ENCODE measurements around the gene JAK2.

The JAK2 gene

GRCh38 chr9:4965174-4965821 is 19.8 kb upstream of the JAK2 start:
- ATAC-seq (no peak), DNase-seq (no peak)
- H3K9me3 Mint-ChIP-seq, result peaks cover 9% of the 10 kb centered on the region
- H3K27me3 Mint-ChIP-seq, result no peaks in the 10 kb centered on the region
- H3K4me3 Mint-ChIP-seq, result peak overlapping the region; percentile 9
- H3K4me1 Mint-ChIP-seq, result peaks cover 33% of the 10 kb centered on the region
- peaks cover 2% of the 10 kb centered on the region for H3K36me3 Mint-ChIP-seq (ENCODE audit: low read depth)
- H3K27ac Mint-ChIP-seq, result no peak overlapping the region

GRCh38 chr9:4967523-4967922 is 17.5 kb upstream of the JAK2 start:
- Mint-ChIP-seq H3K27ac (peak overlapping the region; percentile 28), H3K4me3 (no peak overlapping the region)
- ATAC-seq, result no peak

GRCh38 chr9:4969130-4969529 is 15.9 kb upstream of the JAK2 start:
- Mint-ChIP-seq H3K27ac (no peak overlapping the region), H3K4me1 (peaks cover 23% of the 10 kb centered on the region), H3K27me3 (no peaks in the 10 kb centered on the region), H3K9me3 (peaks cover 5% of the 10 kb centered on the region), H3K36me3 (ENCODE audit: low read depth) (peaks cover under 1% of the 10 kb centered on the region), H3K4me3 (no peak overlapping the region)
- no peak for ATAC-seq
- DNase-seq, result no peak

More at GRCh38 chr9:4967523-4967922, 17.5 kb upstream of the JAK2 start:
- Mint-ChIP-seq H3K36me3 (ENCODE audit: low read depth) (peaks cover 2% of the 10 kb centered on the region), H3K27me3 (no peaks in the 10 kb centered on the region), H3K4me1 (peaks cover 33% of the 10 kb centered on the region), H3K9me3 (peaks cover 9% of the 10 kb centered on the region)
- DNase-seq, result no peak

GRCh38 chr9:4970970-4971641 is 14.0 kb upstream of the JAK2 start:
- Mint-ChIP-seq H3K27me3 (no peaks in the 10 kb centered on the region), H3K4me3 (no peak overlapping the region), H3K4me1 (peaks cover 18% of the 10 kb centered on the region), H3K27ac (no peak overlapping the region), H3K36me3 (ENCODE audit: low read depth) (no peaks in the 10 kb centered on the region), H3K9me3 (no peaks in the 10 kb centered on the region)
- ATAC-seq (peak; percentile 91), DNase-seq (peak; percentile 70)

GRCh38 chr9:4973246-4973645 is 11.8 kb upstream of the JAK2 start:
- ATAC-seq, result no peak
- no peaks in the 10 kb centered on the region for H3K36me3 Mint-ChIP-seq (ENCODE audit: low read depth)
- no peak overlapping the region for H3K4me3 Mint-ChIP-seq
- no peaks in the 10 kb centered on the region for H3K9me3 Mint-ChIP-seq
- H3K27ac Mint-ChIP-seq, result no peak overlapping the region
- no peaks in the 10 kb centered on the region for H3K27me3 Mint-ChIP-seq
- no peak for DNase-seq
- peaks cover 4% of the 10 kb centered on the region for H3K4me1 Mint-ChIP-seq

GRCh38 chr9:4973902-4974301 is 11.2 kb upstream of the JAK2 start:
- no peak for DNase-seq
- peaks cover 5% of the 10 kb centered on the region for H3K4me1 Mint-ChIP-seq

GRCh38 chr9:4979239-4979638 is 5.8 kb upstream of the JAK2 start:
- Mint-ChIP-seq H3K4me3 (no peak overlapping the region), H3K9me3 (no peaks in the 10 kb centered on the region), H3K27me3 (no peaks in the 10 kb centered on the region), H3K4me1 (peaks cover 55% of the 10 kb centered on the region), H3K36me3 (ENCODE audit: low read depth) (no peaks in the 10 kb centered on the region), H3K27ac (peak overlapping the region; percentile 89)
- DNase-seq, result no peak
- ATAC-seq, result no peak

More at GRCh38 chr9:4973902-4974301, 11.2 kb upstream of the JAK2 start:
- no peaks in the 10 kb centered on the region for H3K27me3 Mint-ChIP-seq
- no peaks in the 10 kb centered on the region for H3K9me3 Mint-ChIP-seq
- H3K4me3 Mint-ChIP-seq, result no peak overlapping the region
- no peak for ATAC-seq
- no peak overlapping the region for H3K27ac Mint-ChIP-seq
- H3K36me3 Mint-ChIP-seq (ENCODE audit: low read depth), result no peaks in the 10 kb centered on the region

GRCh38 chr9:4980086-4980727 is 4.9 kb upstream of the JAK2 start:
- Mint-ChIP-seq H3K9me3 (no peaks in the 10 kb centered on the region), H3K4me1 (peaks cover 56% of the 10 kb centered on the region), H3K4me3 (peak overlapping the region; percentile 44), H3K36me3 (ENCODE audit: low read depth) (no peaks in the 10 kb centered on the region), H3K27ac (peak overlapping the region; percentile 89), H3K27me3 (no peaks in the 10 kb centered on the region)
- no peak for DNase-seq
- peak; percentile 35 for ATAC-seq

- peak overlapping the region; percentile 94 for H3K27ac Mint-ChIP-seq
- peaks cover 70% of the 10 kb centered on the region for H3K4me1 Mint-ChIP-seq
- ATAC-seq, result no peak
- H3K36me3 Mint-ChIP-seq (ENCODE audit: low read depth), result peaks cover 5% of the 10 kb centered on the region
- no peaks in the 10 kb centered on the region for H3K27me3 Mint-ChIP-seq
- no peaks in the 10 kb centered on the region for H3K9me3 Mint-ChIP-seq
- peak overlapping the region; percentile 91 for H3K4me3 Mint-ChIP-seq
- no peak for DNase-seq
These were observed 2.2 kb upstream of the JAK2 start for GRCh38 chr9:4982721-4983482.

- H3K4me1 Mint-ChIP-seq, result peaks cover 67% of the 10 kb centered on the region
- H3K36me3 Mint-ChIP-seq (ENCODE audit: low read depth), result peaks cover 5% of the 10 kb centered on the region
- no peak for DNase-seq
- H3K4me3 Mint-ChIP-seq, result peak overlapping the region; percentile 91
- no peak for ATAC-seq
- H3K27ac Mint-ChIP-seq, result peak overlapping the region; percentile 94
- no peaks in the 10 kb centered on the region for H3K27me3 Mint-ChIP-seq
- no peaks in the 10 kb centered on the region for H3K9me3 Mint-ChIP-seq
These were observed 1.4 kb upstream of the JAK2 start for GRCh38 chr9:4983601-4984165.

- DNase-seq (no peak), ATAC-seq (peak; percentile 0)
- Mint-ChIP-seq H3K9me3 (no peaks in the 10 kb centered on the region), H3K4me1 (peaks cover 64% of the 10 kb centered on the region), H3K36me3 (ENCODE audit: low read depth) (peaks cover 5% of the 10 kb centered on the region), H3K4me3 (peak overlapping the region; percentile 91), H3K27ac (peak overlapping the region; percentile 94), H3K27me3 (no peaks in the 10 kb centered on the region)
These were observed 876 bp upstream of the JAK2 start for GRCh38 chr9:4984171-4984620.

GRCh38 chr9:4985386-4986266 is 554 bp downstream of the JAK2 start:
- no peaks in the 10 kb centered on the region for H3K9me3 Mint-ChIP-seq
- H3K4me1 Mint-ChIP-seq, result peaks cover 50% of the 10 kb centered on the region
- H3K4me3 Mint-ChIP-seq, result peak overlapping the region; percentile 91
- peaks cover 5% of the 10 kb centered on the region for H3K36me3 Mint-ChIP-seq (ENCODE audit: low read depth)
- DNase-seq (peak; percentile 40), ATAC-seq (no peak)
- H3K27ac Mint-ChIP-seq, result peak overlapping the region; percentile 83
- no peaks in the 10 kb centered on the region for H3K27me3 Mint-ChIP-seq

- H3K36me3 Mint-ChIP-seq (ENCODE audit: low read depth), result peaks cover 5% of the 10 kb centered on the region
- H3K27ac Mint-ChIP-seq, result peak overlapping the region; percentile 83
- no peak for ATAC-seq
- H3K4me1 Mint-ChIP-seq, result peaks cover 49% of the 10 kb centered on the region
- H3K4me3 Mint-ChIP-seq, result peak overlapping the region; percentile 91
- DNase-seq, result no peak
- H3K9me3 Mint-ChIP-seq, result no peaks in the 10 kb centered on the region
- no peaks in the 10 kb centered on the region for H3K27me3 Mint-ChIP-seq
These were observed 1.2 kb downstream of the JAK2 start for GRCh38 chr9:4986296-4986695.

Measured in activated naive CD8-positive, alpha-beta T cell treated with anti-CD3 and anti-CD28 coated beads, Interleukin-2, amount 50 U/mL, for 24 hours (primary cell).